Activated T-cell treated with anti-CD3 and anti-CD28 coated beads, Interleukin-2, amount 50 U/mL, for 4 hours (primary cell): Measurements from ENCODE around the gene MTARC1. TPM values are rescaled to one million over a fixed set of nuclear protein-coding genes. Genes with fewer than 3 reads are reported as not detected.

Source experiments
- ATAC-seq, 2 donors: fragments of 200-7000 bp; cut with Tn5 transposase; one replicate each; pipeline ENCODE4 v1.10.0; 2021
- DNase-seq: peaks from one replicate; pipeline ENCODE4 v3.0.0-alpha.2; 2020
- H3K27me3 Mint-ChIP-seq: one replicate; pipeline ENCODE4 v1.8.0; 2021; ENCODE audit warnings: low read depth, mixed read lengths
- H3K36me3 Mint-ChIP-seq: one replicate; pipeline ENCODE4 v1.8.0; 2022; ENCODE audit warnings: mixed read lengths; ENCODE audit not compliant: insufficient read depth
- H3K4me1 Mint-ChIP-seq: one replicate; pipeline ENCODE4 v1.8.0; 2021; ENCODE audit warnings: low read depth, mixed read lengths
- H3K4me3 Mint-ChIP-seq: one replicate; pipeline ENCODE4 v1.8.0; 2021; ENCODE audit warnings: mild to moderate bottlenecking, moderate library complexity, mixed read lengths
- H3K9me3 Mint-ChIP-seq: one replicate; pipeline ENCODE4 v1.8.0; 2021; ENCODE audit warnings: mixed read lengths
- total RNA-seq, 3 donors: library from RNA; stranded (reverse); gene quantifications; one replicate each; pipeline ENCODE4 v1.2.1, GENCODE V29; 2021

Gene MTARC1
- total RNA-seq, 3 donors from 2014 or later, result 0.26 to 0.27 TPM; not detected in 1

- Mint-ChIP-seq H3K27me3 (peaks cover 53% of the 10 kb centered on the region), H3K36me3 (no peaks in the 10 kb centered on the region), H3K9me3 (no peaks in the 10 kb centered on the region), H3K4me3 (no peak overlapping the region), H3K4me1 (peaks cover 3% of the 10 kb centered on the region)
- ATAC-seq (no peak), DNase-seq (no peak)
Observed at GRCh38 chr1:220785166-220786056, 1.3 kb upstream of the MTARC1 start.

DNA sequence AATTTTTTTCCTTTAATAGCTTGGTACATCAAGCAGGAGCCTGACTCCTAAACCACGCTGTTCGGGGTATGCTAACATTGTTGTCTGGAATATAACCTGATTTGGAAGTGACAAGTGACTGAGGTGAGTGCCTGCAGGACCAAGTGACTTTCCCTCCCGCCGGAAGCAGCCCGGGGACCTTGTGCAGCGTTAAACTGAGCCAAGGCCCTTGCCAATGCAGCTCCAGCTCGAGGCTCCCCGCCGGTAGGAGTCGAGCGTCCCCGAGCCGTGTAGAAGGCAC, 716 bp upstream of the MTARC1 start:
- H3K27me3 Mint-ChIP-seq, result peaks cover 53% of the 10 kb centered on the region
- H3K36me3 Mint-ChIP-seq, result no peaks in the 10 kb centered on the region
- no peak overlapping the region for H3K4me3 Mint-ChIP-seq
- peak in 1 of 2 donors; percentile 31 for ATAC-seq
- no peaks in the 10 kb centered on the region for H3K9me3 Mint-ChIP-seq
- no peak for DNase-seq
- peaks cover 3% of the 10 kb centered on the region for H3K4me1 Mint-ChIP-seq

DNA sequence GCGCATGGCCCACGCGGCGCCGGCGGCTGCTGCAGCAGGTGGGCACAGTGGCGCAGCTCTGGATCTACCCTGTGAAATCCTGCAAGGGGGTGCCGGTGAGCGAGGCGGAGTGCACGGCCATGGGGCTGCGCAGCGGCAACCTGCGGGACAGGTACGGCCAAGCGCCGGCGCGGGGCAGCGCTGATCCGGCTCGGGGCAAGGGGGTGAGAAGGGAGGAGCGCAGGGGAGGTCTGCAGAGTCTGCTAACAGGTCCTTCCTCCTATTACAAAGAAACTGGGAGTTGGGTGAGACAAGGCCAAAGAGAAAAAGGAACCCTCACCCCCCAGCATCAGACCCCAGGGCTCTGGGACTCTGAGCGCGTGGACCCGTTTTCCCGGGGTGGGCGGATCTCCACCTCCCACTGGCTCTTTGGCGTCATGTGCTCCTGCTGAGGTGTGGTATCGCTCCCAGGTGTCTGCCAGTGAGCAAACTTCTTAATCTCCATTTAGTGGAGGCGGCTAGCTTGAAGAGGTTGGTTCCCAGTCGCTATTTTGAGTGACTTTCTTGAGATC, 431 bp downstream of the MTARC1 start:
- H3K4me3 Mint-ChIP-seq, result no peak overlapping the region
- H3K4me1 Mint-ChIP-seq, result peaks cover 3% of the 10 kb centered on the region
- DNase-seq (no peak), ATAC-seq (peak in 1 of 2 donors; percentile 32)
- peaks cover 53% of the 10 kb centered on the region for H3K27me3 Mint-ChIP-seq
- no peaks in the 10 kb centered on the region for H3K36me3 Mint-ChIP-seq
- no peaks in the 10 kb centered on the region for H3K9me3 Mint-ChIP-seq

GRCh38 chr1:220788900-220789299, 2.2 kb downstream of the MTARC1 start:
- no peak for DNase-seq
- peaks cover 3% of the 10 kb centered on the region for H3K4me1 Mint-ChIP-seq
- ATAC-seq, result no peak
- no peak overlapping the region for H3K4me3 Mint-ChIP-seq
- peaks cover 46% of the 10 kb centered on the region for H3K27me3 Mint-ChIP-seq
- no peaks in the 10 kb centered on the region for H3K36me3 Mint-ChIP-seq
- H3K9me3 Mint-ChIP-seq, result no peaks in the 10 kb centered on the region

DNA sequence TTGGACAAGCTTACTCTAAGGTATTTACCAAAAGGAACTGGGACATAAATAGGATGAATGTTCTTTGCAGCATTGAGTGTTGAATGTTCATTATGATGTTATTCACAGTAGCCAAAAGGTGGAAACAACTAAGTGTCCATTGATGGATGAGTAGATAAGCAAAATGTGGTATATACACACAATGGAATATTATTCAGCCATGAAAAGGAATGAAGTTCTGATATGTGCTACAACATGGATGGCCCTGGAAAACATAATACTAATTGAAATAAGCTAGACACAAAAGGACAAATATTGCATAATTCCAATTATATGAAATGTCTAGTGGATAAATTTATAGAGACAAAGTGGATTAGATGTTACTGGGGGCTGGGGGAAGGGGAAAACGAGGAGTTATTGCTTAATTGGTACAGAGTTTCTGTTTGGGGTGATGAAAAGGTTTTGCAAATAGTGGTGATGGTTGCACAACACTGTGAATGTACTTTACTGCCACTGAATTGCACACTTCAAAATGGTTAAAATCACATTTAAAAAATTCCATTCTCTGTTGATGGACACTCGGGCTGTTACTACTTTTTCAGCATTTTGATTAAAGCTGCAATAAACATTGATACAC, 2.9 kb downstream of the MTARC1 start:
- Mint-ChIP-seq H3K4me3 (no peak overlapping the region), H3K27me3 (peaks cover 40% of the 10 kb centered on the region), H3K4me1 (peaks cover 3% of the 10 kb centered on the region), H3K9me3 (no peaks in the 10 kb centered on the region), H3K36me3 (no peaks in the 10 kb centered on the region)
- DNase-seq, result no peak
- ATAC-seq, result no peak

- ATAC-seq (no peak), DNase-seq (no peak)
- no peaks in the 10 kb centered on the region for H3K9me3 Mint-ChIP-seq
- H3K27me3 Mint-ChIP-seq, result peaks cover 24% of the 10 kb centered on the region
- no peaks in the 10 kb centered on the region for H3K36me3 Mint-ChIP-seq
- no peak overlapping the region for H3K4me3 Mint-ChIP-seq
- peaks cover 2% of the 10 kb centered on the region for H3K4me1 Mint-ChIP-seq
Observed at GRCh38 chr1:220791285-220791684, 4.6 kb downstream of the MTARC1 start.

DNA sequence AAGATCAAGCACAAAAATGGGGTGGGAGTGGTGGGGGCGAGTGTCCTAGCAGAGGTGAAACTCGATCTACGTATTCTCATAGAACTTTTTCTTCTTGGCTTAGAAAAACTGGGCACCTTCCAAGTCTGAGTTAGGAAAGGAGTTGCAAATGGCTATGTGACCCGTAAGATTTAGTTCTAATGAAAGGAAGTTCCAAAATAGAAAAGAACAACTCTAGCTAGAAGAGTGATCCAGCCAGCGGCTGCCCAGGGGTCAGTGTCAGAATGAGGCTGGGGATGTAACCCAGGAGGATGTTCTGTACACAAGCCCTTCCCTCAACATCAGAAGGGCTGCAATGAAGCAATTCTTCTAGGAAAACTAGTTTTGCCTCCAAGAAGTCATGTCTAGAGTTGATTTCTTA, 5.2 kb downstream of the MTARC1 start:
- DNase-seq (no peak), ATAC-seq (no peak)
- H3K27me3 Mint-ChIP-seq, result peaks cover 20% of the 10 kb centered on the region
- no peaks in the 10 kb centered on the region for H3K36me3 Mint-ChIP-seq
- no peak overlapping the region for H3K4me3 Mint-ChIP-seq
- no peaks in the 10 kb centered on the region for H3K9me3 Mint-ChIP-seq
- H3K4me1 Mint-ChIP-seq, result peaks cover 1% of the 10 kb centered on the region

DNA sequence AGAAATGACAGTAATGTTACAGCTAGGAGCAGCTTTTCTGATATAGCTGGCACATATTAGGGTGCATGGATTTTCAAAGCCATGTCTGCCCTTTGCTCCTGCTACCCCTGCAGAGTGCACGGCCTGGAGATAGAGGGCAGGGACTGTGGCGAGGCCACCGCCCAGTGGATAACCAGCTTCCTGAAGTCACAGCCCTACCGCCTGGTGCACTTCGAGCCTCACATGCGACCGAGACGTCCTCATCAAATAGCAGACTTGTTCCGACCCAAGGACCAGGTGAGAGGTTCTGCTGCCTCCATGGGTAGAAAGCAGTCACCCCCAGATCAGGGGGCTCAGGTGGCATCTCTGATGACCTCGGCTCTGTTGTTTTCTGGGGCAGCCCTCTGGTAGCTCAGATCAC, 9.8 kb downstream of the MTARC1 start:
- no peaks in the 10 kb centered on the region for H3K4me1 Mint-ChIP-seq
- DNase-seq, result no peak
- H3K9me3 Mint-ChIP-seq, result no peaks in the 10 kb centered on the region
- ATAC-seq, result no peak
- peaks cover 4% of the 10 kb centered on the region for H3K27me3 Mint-ChIP-seq
- no peaks in the 10 kb centered on the region for H3K36me3 Mint-ChIP-seq
- no peak overlapping the region for H3K4me3 Mint-ChIP-seq

DNA sequence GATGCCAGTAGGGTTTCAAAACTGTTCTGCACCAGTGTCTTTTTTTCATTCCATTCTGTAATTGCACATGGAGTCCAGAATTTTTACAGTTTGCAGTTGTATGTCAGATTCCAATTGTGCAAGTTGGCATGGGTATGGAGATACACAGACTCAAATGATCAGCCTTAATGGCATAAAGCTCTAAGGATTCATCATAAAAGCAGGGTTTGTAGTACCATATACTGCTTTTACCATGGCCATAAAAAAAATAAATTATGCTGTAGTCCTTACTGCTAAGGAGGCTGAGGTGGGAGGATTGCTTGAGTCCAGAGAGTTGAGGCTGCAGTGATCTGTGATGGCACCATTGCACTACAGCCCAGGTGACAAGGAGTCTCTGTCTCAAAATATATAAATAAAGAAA, 10.3 kb downstream of the MTARC1 start:
- Mint-ChIP-seq H3K36me3 (no peaks in the 10 kb centered on the region), H3K4me3 (no peak overlapping the region), H3K4me1 (no peaks in the 10 kb centered on the region), H3K9me3 (no peaks in the 10 kb centered on the region), H3K27me3 (peaks cover 4% of the 10 kb centered on the region)
- ATAC-seq (no peak), DNase-seq (no peak)

GRCh38 chr1:220797553-220797952, 10.8 kb downstream of the MTARC1 start:
- no peak overlapping the region for H3K4me3 Mint-ChIP-seq
- DNase-seq, result no peak
- no peaks in the 10 kb centered on the region for H3K9me3 Mint-ChIP-seq
- H3K4me1 Mint-ChIP-seq, result no peaks in the 10 kb centered on the region
- H3K27me3 Mint-ChIP-seq, result peaks cover 4% of the 10 kb centered on the region
- ATAC-seq, result no peak
- no peaks in the 10 kb centered on the region for H3K36me3 Mint-ChIP-seq

DNA sequence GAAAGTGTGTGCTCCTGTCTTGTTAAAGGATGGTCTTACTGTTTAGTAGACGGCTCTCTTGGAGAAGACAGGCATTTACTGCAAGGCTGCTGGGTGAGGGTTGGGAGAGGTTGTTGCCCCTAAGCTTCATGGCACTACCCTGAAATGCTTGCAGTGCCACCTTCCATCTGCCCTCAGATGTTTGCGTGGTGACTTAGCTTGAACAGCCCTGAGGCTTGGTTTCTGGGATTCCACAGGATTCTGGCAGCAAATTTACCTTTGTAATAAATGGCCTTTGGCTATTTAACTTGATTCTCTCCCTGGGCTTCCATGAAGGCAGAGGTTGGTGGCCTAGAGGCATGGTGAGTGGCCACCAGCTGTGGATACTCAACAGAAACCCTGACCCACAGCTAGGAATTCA, 11.6 kb downstream of the MTARC1 start:
- H3K36me3 Mint-ChIP-seq, result no peaks in the 10 kb centered on the region
- H3K4me3 Mint-ChIP-seq, result no peak overlapping the region
- ATAC-seq, result no peak
- no peak for DNase-seq
- no peaks in the 10 kb centered on the region for H3K9me3 Mint-ChIP-seq
- no peaks in the 10 kb centered on the region for H3K4me1 Mint-ChIP-seq
- H3K27me3 Mint-ChIP-seq, result peaks cover 4% of the 10 kb centered on the region

DNA sequence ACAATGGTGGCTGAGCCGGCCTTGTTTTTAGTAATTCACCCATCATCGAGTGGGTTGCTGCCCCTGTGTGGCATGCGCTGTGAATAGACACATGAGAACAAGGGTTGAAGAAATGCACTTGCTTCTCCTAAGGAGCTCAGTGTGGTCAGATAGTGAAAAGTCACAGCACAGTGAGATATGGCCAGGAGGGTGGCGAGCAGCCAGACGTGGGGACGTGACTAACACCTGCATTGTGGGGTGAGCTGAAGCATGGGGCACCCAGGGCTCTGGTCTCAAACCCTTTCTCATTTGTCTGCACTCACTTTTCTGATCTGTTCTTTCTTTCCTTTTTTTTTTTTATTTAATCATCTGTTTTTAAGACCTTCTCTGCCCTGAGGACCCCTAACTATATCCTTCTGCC, 13.5 kb downstream of the MTARC1 start:
- DNase-seq, result no peak
- Mint-ChIP-seq H3K4me1 (no peaks in the 10 kb centered on the region), H3K9me3 (no peaks in the 10 kb centered on the region), H3K27me3 (peaks cover 6% of the 10 kb centered on the region), H3K4me3 (no peak overlapping the region), H3K36me3 (no peaks in the 10 kb centered on the region)
- ATAC-seq, result no peak

- no peak overlapping the region for H3K4me3 Mint-ChIP-seq
- no peaks in the 10 kb centered on the region for H3K4me1 Mint-ChIP-seq
- DNase-seq (no peak), ATAC-seq (no peak)
- peaks cover 6% of the 10 kb centered on the region for H3K27me3 Mint-ChIP-seq
- no peaks in the 10 kb centered on the region for H3K36me3 Mint-ChIP-seq
- H3K9me3 Mint-ChIP-seq, result no peaks in the 10 kb centered on the region
Observed at GRCh38 chr1:220803401-220804201, 16.9 kb downstream of the MTARC1 start.

DNA sequence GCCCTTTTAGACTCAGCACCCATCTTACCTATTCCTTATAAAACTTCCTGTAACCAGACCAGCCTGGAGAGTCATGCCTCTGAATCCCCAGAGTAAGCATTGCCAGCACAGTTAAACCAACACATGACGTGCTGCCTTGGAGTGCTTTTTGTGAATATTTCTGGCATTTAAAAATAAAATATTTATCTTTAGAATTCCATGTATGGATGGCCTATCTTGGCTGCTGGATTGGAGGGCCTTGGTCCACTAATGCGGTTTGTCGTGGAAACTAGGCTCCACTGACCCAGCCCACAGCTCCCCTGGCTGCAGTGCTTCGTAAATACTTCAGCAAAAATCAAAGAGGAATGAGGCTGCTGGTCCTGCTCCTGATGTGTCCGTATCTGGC, 17.5 kb downstream of the MTARC1 start:
- no peak for ATAC-seq
- H3K9me3 Mint-ChIP-seq, result no peaks in the 10 kb centered on the region

More for the DNA sequence above, 17.5 kb downstream of the MTARC1 start:
- no peaks in the 10 kb centered on the region for H3K4me1 Mint-ChIP-seq
- H3K27me3 Mint-ChIP-seq, result peaks cover 6% of the 10 kb centered on the region
- DNase-seq, result no peak
- no peak overlapping the region for H3K4me3 Mint-ChIP-seq
- H3K36me3 Mint-ChIP-seq, result no peaks in the 10 kb centered on the region
